IMR-90 (cell line): ENCODE results near the gene CHSY3.

Source experiments
- CEBPB ChIP-seq: IDR thresholded peaks from 2 replicates; pipeline ENCODE4 v1.6.1; 2012; ENCODE audit warnings: low read depth, low read length, improper control_type of control experiment
- CTCF ChIP-seq: conservative IDR thresholded peaks from 2 replicates; pipeline ENCODE4 v1.5.1; 2012; ENCODE audit warnings: mild to moderate bottlenecking, low read depth, low read length, improper control_type of control experiment
- MAFK ChIP-seq: IDR thresholded peaks from 2 replicates; pipeline ENCODE4 v1.6.1; 2012; ENCODE audit warnings: low read depth, low read length, improper control_type of control experiment
- MXI1 ChIP-seq: IDR thresholded peaks from 2 replicates; pipeline ENCODE4 v1.6.1; 2012; ENCODE audit warnings: low read depth, mild to moderate bottlenecking, low read length, moderate library complexity, borderline replicate concordance
- POLR2A ChIP-seq: IDR thresholded peaks from 2 replicates; pipeline ENCODE4 v1.6.1; 2012; ENCODE audit warnings: mild to moderate bottlenecking, low read depth, low read length
- SMC3 ChIP-seq: fragments of 150-350 bp; IDR thresholded peaks from 2 replicates; pipeline ENCODE4 v1.6.1; 2016; ENCODE audit warnings: low read depth, mild to moderate bottlenecking, antibody characterized with exemption, low read length, moderate library complexity

GRCh38 chr5:130115686-130116085 is 211.4 kb downstream of the CHSY3 start:
- TF ChIP-seq POLR2A = no peak
- TF ChIP-seq MXI1 = no peak
- TF ChIP-seq CTCF = no peak
- no peak for TF ChIP-seq CEBPB
- TF ChIP-seq SMC3 = no peak
- TF ChIP-seq MAFK = no peak
